Measurements from ENCODE around the gene ANKRD11.
"Not testable (repeated sequence)": the region's sequence is repeated elsewhere in the genome, so short reads cannot be mapped to it uniquely, and the experiment has no call there.

ANKRD11 gene

GRCh38 chr16:89246383-89246902, 243.9 kb downstream of the ANKRD11 start:
- TF ChIP-seq CTCF (IDR thresholded peaks at IDR 0.05; ENCODE audit: control insufficient read depth, extremely low read depth, insufficient read depth): no peak
- peak overlapping the region; percentile 45 for H3K4me3 ChIP-seq (ENCODE audit: low read depth, low read length)
- no peak for DNase-seq (ENCODE audit: low read depth)

GRCh38 chr16:89244754-89245153, 245.6 kb downstream of the ANKRD11 start:
- no peak for DNase-seq (ENCODE audit: low read depth)
- TF ChIP-seq CTCF (IDR thresholded peaks at IDR 0.05; ENCODE audit: control insufficient read depth, extremely low read depth, insufficient read depth): no peak
- no peak overlapping the region for H3K4me3 ChIP-seq (ENCODE audit: low read depth, low read length)

- not testable (repeated sequence) for DNase-seq (ENCODE audit: low read depth); H3K4me3 ChIP-seq (ENCODE audit: low read depth, low read length)
These were observed 246.1 kb downstream of the ANKRD11 start for GRCh38 chr16:89244264-89244663.

- no peak for TF ChIP-seq CTCF (IDR thresholded peaks at IDR 0.05; ENCODE audit: control insufficient read depth, extremely low read depth, insufficient read depth)
- DNase-seq (ENCODE audit: low read depth): no peak
- H3K4me3 ChIP-seq (ENCODE audit: low read depth, low read length): no peak overlapping the region
These were observed 246.7 kb downstream of the ANKRD11 start for GRCh38 chr16:89243664-89244063.

GRCh38 chr16:89242795-89243200, 247.6 kb downstream of the ANKRD11 start:
- no peak overlapping the region for H3K4me3 ChIP-seq (ENCODE audit: low read depth, low read length)
- TF ChIP-seq CTCF (IDR thresholded peaks at IDR 0.05; ENCODE audit: control insufficient read depth, extremely low read depth, insufficient read depth): no peak
- DNase-seq (ENCODE audit: low read depth): no peak

- peak; percentile 45 for DNase-seq (ENCODE audit: low read depth)
- TF ChIP-seq CTCF (IDR thresholded peaks at IDR 0.05; ENCODE audit: control insufficient read depth, extremely low read depth, insufficient read depth): no peak
These were observed 249.0 kb downstream of the ANKRD11 start for GRCh38 chr16:89241187-89242007.

GRCh38 chr16:89237733-89238132, 252.6 kb downstream of the ANKRD11 start:
- DNase-seq (ENCODE audit: low read depth): no peak
- TF ChIP-seq CTCF (IDR thresholded peaks at IDR 0.05; ENCODE audit: control insufficient read depth, extremely low read depth, insufficient read depth): no peak
- no peak overlapping the region for H3K4me3 ChIP-seq (ENCODE audit: low read depth, low read length)

More at GRCh38 chr16:89241187-89242007, 249.0 kb downstream of the ANKRD11 start:
- H3K4me3 ChIP-seq (ENCODE audit: low read depth, low read length): peak overlapping the region; percentile 82

All from LNCaP clone FGC (cell line).